Measurements from ENCODE around the gene KAZALD1. TPM values are rescaled to one million over a fixed set of nuclear protein-coding genes. Genes with fewer than 3 reads are reported as not detected.

The KAZALD1 gene
- polyA plus RNA-seq, 1 of the 3 experiments (the other 2 are of a cell fraction) = 3.0 TPM

GRCh38 chr10:101070098-101070497, 8.3 kb downstream of the KAZALD1 start (continued):
- TF ChIP-seq ZBTB33 (IDR thresholded peaks at IDR 0.05; ENCODE audit: borderline replicate concordance, low read depth) = no peak
- no peak for TF ChIP-seq EZH2phosphoT487 (IDR thresholded peaks at IDR 0.05; ENCODE audit: borderline replicate concordance, low read depth)
- TF ChIP-seq GATA2 (CRISPR knock-in tag; IDR thresholded peaks at IDR 0.05) = no peak
- no peak for TF ChIP-seq FOSL2 (IDR thresholded peaks at IDR 0.05; ENCODE audit: borderline replicate concordance, low read depth)
- TF ChIP-seq EP300 (IDR thresholded peaks at IDR 0.05; ENCODE audit: borderline replicate concordance in 1 of 2, low read depth in 1 of 2, low read length in 1 of 2) = no peak
- no peak for TF ChIP-seq JUND (IDR thresholded peaks at IDR 0.05)
- no peak for TF ChIP-seq CHD2 (IDR thresholded peaks at IDR 0.05; ENCODE audit: low read length, partially characterized antibody)

- no peak for DNase-seq
- Histone ChIP-seq H2AFZ (ENCODE audit: low read depth) (no peak overlapping the region), H3K27ac (ENCODE audit: low read depth in 2 of 2, low read length in 1 of 2) (no peak overlapping the region)
- no peak for TF ChIP-seq RFX5 (IDR thresholded peaks at IDR 0.05; ENCODE audit: low read length)
- TF ChIP-seq ELF1 (IDR thresholded peaks at IDR 0.05) = no peak
- no peak for TF ChIP-seq CTCF (IDR thresholded peaks at IDR 0.05)
- TF ChIP-seq RAD21 (IDR thresholded peaks at IDR 0.05; ENCODE audit: low read length) = no peak
- no peak for TF ChIP-seq ZBTB33 (IDR thresholded peaks at IDR 0.05; ENCODE audit: borderline replicate concordance, low read depth)
- TF ChIP-seq FOSL2 (IDR thresholded peaks at IDR 0.05; ENCODE audit: borderline replicate concordance, low read depth) = no peak
- TF ChIP-seq REST (IDR thresholded peaks at IDR 0.05; ENCODE audit: low read depth, low read length) = no peak
- no peak for TF ChIP-seq MEF2A (IDR thresholded peaks at IDR 0.05; ENCODE audit: borderline replicate concordance, low read depth)
- no peak for TF ChIP-seq IRF3 (IDR thresholded peaks at IDR 0.05; ENCODE audit: low read depth, low read length)
- no peak for TF ChIP-seq PBX3 (IDR thresholded peaks at IDR 0.05)
- no peak for TF ChIP-seq NRF1 (IDR thresholded peaks at IDR 0.05; ENCODE audit: low read depth, low read length)
- no peak for TF ChIP-seq NFIC (IDR thresholded peaks at IDR 0.05; ENCODE audit: borderline replicate concordance)
- TF ChIP-seq TCF12 (IDR thresholded peaks at IDR 0.05) = no peak
Observed at GRCh38 chr10:101071267-101071884, 9.6 kb downstream of the KAZALD1 start.

More at GRCh38 chr10:101071267-101071884, 9.6 kb downstream of the KAZALD1 start:
- Histone ChIP-seq H3F3A (replicated peaks; ENCODE audit: insufficient read depth) (peaks cover 4% of the 10 kb centered on the region), H3K4me1 (ENCODE audit: control insufficient read depth in 1 of 2, insufficient read depth in 2 of 2, low read depth in 1 of 2, low read length in 1 of 2) (peaks cover 0 to 4% of the 10 kb centered on the region in 2 experiments; a peak in 1 of 4 replicates), H3K9me2 (no peaks in the 10 kb centered on the region), H4K20me1 (ENCODE audit: insufficient read depth) (no peaks in the 10 kb centered on the region), H3K27me3 (ENCODE audit: insufficient read depth) (peaks cover 27% of the 10 kb centered on the region; the same call in 1 of the 2 replicates), H3K9ac (no peak overlapping the region), H3K79me2 (ENCODE audit: insufficient read depth) (no peaks in the 10 kb centered on the region), H3K9me3 (no peaks in the 10 kb centered on the region), H3K4me2 (no peak overlapping the region), H3K4me3 (ENCODE audit: low read depth in 2 of 2, low read length in 1 of 2) (no peak overlapping the region), H3K36me3 (replicated peaks in 1 of 2; ENCODE audit: control insufficient read depth in 1 of 2, insufficient read depth in 2 of 2, low read length in 1 of 2) (no peaks in the 10 kb centered on the region)
- POLR2A ChIA-PET = interaction anchor here (1.0 kb wide), 1 partner anchor 9 kb away, joined by 3 read pairs; no protein-coding TSS in a partner anchor
- WGBS (ENCODE audit: low lambda C conversion rate) = 72% methylated on average over 6 of the region's 6 CpGs
- CTCF ChIA-PET = interaction anchor here (0.7 to 18.9 kb wide), 14 partner anchors 10 to 69 kb away, joined by 3 to 234 read pairs (median 4); partner anchors contain the start of gene KAZALD1

Measured in SK-N-SH (cell line).